ENCODE results near the gene SLCO2A1.

- TF ChIP-seq POLR2A (IDR thresholded peaks at IDR 0.05) (no peak), CTCF (IDR thresholded peaks at IDR 0.05 in 4 of 5, conservative IDR thresholded peaks at IDR 0.05 in 1 of 5) (no peak)
Measured at GRCh38 chr3:133893683-133894352, 135.9 kb downstream of the SLCO2A1 start.
